ENCODE measurements around the gene SAYSD1.

DNA sequence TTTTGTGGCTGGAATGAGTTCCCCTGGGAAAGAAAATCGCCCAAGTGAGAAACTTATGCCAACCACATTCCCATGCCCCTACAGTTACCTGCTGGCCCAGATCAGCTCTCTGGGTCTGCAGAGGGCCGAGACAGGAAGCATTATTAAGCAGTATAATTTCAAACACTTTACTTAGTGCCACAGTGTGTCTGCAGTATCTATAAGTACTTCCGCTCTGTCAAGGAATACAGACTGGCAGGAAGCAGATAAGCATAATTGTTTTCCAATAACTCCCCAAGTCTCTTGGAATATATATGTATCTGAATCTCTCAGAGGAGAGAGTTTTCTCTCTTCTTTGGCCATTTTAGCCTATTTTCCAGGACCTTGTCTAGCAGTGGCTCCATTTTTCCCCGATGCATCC is 24.9 kb downstream of the SAYSD1 start:
- TF ChIP-seq, protein P1, sequence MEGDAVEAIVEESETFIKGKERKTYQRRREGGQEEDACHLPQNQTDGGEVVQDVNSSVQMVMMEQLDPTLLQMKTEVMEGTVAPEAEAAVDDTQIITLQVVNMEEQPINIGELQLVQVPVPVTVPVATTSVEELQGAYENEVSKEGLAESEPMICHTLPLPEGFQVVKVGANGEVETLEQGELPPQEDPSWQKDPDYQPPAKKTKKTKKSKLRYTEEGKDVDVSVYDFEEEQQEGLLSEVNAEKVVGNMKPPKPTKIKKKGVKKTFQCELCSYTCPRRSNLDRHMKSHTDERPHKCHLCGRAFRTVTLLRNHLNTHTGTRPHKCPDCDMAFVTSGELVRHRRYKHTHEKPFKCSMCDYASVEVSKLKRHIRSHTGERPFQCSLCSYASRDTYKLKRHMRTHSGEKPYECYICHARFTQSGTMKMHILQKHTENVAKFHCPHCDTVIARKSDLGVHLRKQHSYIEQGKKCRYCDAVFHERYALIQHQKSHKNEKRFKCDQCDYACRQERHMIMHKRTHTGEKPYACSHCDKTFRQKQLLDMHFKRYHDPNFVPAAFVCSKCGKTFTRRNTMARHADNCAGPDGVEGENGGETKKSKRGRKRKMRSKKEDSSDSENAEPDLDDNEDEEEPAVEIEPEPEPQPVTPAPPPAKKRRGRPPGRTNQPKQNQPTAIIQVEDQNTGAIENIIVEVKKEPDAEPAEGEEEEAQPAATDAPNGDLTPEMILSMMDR (IDR thresholded peaks at IDR 0.05; ENCODE audit: low read length), result no peak
- TF ChIP-seq EZH2 (optimal IDR thresholded peaks at IDR 0.05; ENCODE audit: low read depth, low read length) (no peak), EZH2phosphoT487 (IDR thresholded peaks at IDR 0.05; ENCODE audit: low read length) (no peak)
